Measurements from ENCODE around the gene RAVER1.

Gene RAVER1

DNA sequence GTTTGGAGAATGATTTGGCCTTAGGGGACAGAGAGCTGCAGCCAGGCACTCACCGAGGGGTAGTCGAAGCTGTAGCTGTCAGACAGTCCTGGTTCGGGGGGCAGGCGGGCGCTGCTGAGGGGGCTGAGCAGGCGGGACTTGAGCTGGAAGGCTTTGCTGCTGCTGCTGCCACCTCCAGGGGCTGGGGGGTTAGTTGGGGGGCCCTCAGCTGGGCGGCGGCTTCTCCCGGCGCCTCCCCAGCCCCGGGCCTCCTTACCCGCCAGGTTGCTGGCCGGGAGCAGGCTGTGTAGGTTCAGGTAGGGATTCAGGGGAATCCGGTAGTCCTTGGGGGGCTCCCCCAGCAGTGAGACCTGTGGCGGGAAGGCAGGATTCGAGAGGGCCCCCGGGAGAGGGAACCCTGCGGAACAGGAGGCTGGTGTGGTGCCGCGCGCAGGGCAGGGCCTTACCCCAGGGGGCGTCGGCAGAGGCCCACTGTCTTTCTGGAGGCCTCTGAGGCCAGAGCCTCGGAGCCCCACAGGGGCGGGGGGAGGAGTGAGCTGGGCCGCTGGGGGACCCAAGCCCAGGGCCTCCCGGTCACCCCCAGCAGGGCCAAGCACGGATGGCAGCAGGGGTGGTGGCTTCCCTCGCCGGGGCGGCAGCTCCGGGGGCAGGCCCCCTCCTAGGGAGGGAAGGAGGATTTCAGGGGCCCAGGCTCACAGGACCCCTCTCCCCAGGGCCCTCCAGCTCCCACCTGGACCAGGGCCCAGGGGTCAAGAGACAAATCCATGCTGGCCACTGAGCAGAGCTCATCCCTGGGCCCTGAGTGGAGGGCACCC lies 12.5 kb downstream of the RAVER1 start (continued):
- TF ChIP-seq, protein P1, sequence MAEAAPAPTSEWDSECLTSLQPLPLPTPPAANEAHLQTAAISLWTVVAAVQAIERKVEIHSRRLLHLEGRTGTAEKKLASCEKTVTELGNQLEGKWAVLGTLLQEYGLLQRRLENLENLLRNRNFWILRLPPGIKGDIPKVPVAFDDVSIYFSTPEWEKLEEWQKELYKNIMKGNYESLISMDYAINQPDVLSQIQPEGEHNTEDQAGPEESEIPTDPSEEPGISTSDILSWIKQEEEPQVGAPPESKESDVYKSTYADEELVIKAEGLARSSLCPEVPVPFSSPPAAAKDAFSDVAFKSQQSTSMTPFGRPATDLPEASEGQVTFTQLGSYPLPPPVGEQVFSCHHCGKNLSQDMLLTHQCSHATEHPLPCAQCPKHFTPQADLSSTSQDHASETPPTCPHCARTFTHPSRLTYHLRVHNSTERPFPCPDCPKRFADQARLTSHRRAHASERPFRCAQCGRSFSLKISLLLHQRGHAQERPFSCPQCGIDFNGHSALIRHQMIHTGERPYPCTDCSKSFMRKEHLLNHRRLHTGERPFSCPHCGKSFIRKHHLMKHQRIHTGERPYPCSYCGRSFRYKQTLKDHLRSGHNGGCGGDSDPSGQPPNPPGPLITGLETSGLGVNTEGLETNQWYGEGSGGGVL (tag by site-specific recombination; IDR thresholded peaks at IDR 0.05), result no peak

DNA sequence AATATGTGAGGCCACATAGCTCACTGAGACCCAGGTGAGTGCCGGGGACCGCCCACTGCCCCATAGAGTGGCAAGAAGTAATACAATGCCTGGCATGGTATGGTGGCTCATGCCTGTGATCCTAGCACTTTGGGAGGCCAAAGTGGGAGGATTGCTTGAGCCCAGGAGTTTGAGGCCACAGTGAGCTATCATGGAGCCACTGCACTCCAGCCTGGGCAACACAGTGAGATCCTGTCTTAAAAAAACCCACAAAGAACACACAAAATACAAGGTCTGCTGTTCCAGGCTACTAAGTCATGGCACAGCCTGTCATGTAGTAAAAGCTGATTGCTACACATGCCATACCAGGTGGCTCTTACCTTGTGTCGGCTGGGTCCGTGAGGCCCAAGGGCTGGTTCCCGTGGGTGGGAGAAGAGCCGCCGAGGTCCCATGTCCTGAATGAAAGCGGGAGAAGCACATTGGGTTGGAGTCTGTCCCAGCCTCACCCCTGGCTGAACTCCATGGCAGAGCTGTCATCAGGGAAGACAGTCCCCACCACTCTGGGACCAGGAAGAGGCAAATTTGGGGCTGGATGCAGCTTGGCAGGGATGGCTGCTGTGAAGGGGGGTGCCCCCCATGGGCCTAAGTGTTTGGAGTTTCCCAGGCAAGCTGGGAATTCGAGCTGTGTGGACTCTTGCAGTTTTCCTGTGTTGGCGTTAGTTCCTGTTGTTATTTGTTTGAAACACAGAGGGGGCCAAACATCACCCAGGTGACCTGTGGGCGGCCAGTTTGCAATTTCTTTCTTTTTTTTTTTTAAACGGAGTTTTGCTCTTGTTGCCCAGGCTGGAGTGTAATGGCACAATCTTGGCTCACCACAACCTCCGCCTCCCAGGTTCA lies 14.3 kb downstream of the RAVER1 start:
- H3K36me3 ChIP-seq (ENCODE audit: control insufficient read depth in 2 of 2, insufficient read depth in 1 of 2, low read length in 2 of 2), result peaks cover 18 to 78% of the 10 kb centered on the region in 2 experiments; a peak in 2 of 3 replicates
- TF ChIP-seq, protein P2, sequence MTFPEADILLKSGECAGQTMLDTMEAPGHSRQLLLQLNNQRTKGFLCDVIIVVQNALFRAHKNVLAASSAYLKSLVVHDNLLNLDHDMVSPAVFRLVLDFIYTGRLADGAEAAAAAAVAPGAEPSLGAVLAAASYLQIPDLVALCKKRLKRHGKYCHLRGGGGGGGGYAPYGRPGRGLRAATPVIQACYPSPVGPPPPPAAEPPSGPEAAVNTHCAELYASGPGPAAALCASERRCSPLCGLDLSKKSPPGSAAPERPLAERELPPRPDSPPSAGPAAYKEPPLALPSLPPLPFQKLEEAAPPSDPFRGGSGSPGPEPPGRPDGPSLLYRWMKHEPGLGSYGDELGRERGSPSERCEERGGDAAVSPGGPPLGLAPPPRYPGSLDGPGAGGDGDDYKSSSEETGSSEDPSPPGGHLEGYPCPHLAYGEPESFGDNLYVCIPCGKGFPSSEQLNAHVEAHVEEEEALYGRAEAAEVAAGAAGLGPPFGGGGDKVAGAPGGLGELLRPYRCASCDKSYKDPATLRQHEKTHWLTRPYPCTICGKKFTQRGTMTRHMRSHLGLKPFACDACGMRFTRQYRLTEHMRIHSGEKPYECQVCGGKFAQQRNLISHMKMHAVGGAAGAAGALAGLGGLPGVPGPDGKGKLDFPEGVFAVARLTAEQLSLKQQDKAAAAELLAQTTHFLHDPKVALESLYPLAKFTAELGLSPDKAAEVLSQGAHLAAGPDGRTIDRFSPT (tag by site-specific recombination; IDR thresholded peaks at IDR 0.05), result 0 out of 2 replicates have a peak, but pooled peaks have one; percentile 43
- TF ChIP-seq, protein P3, sequence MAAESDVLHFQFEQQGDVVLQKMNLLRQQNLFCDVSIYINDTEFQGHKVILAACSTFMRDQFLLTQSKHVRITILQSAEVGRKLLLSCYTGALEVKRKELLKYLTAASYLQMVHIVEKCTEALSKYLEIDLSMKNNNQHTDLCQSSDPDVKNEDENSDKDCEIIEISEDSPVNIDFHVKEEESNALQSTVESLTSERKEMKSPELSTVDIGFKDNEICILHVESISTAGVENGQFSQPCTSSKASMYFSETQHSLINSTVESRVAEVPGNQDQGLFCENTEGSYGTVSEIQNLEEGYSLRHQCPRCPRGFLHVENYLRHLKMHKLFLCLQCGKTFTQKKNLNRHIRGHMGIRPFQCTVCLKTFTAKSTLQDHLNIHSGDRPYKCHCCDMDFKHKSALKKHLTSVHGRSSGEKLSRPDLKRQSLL (tag by site-specific recombination; IDR thresholded peaks at IDR 0.05), result peak; percentile 52; the same call in 1 of the 2 replicates
- TF ChIP-seq GLIS2 (tag by site-specific recombination; IDR thresholded peaks at IDR 0.05) (peak; percentile 40; the same call in 1 of the 2 replicates), ZNF600 (tag by site-specific recombination; IDR thresholded peaks at IDR 0.05) (peak; percentile 96), ZNF768 (tag by site-specific recombination; IDR thresholded peaks at IDR 0.05) (no peak), KLF9 (tag by site-specific recombination; IDR thresholded peaks at IDR 0.05; ENCODE audit: low read depth) (no peak), SP2 (tag by site-specific recombination; IDR thresholded peaks at IDR 0.05) (no peak), ZBTB8A (tag by site-specific recombination; IDR thresholded peaks at IDR 0.05) (no peak), ZNF623 (tag by site-specific recombination; IDR thresholded peaks at IDR 0.05) (no peak), ZNF549 (tag by site-specific recombination; IDR thresholded peaks at IDR 0.05) (no peak), ZNF121 (tag by site-specific recombination; IDR thresholded peaks at IDR 0.05) (peak; percentile 86), ZIC2 (tag by site-specific recombination; IDR thresholded peaks at IDR 0.05) (no peak), GFI1B (tag by site-specific recombination; IDR thresholded peaks at IDR 0.05) (no peak), GLIS1 (tag by site-specific recombination; IDR thresholded peaks at IDR 0.05) (0 out of 2 replicates have a peak, but pooled peaks have one; percentile 12), SCRT2 (tag by site-specific recombination; IDR thresholded peaks at IDR 0.05) (no peak), SCRT1 (tag by site-specific recombination; IDR thresholded peaks at IDR 0.05; ENCODE audit: borderline replicate concordance) (no peak)
- TF ChIP-seq, protein P4, sequence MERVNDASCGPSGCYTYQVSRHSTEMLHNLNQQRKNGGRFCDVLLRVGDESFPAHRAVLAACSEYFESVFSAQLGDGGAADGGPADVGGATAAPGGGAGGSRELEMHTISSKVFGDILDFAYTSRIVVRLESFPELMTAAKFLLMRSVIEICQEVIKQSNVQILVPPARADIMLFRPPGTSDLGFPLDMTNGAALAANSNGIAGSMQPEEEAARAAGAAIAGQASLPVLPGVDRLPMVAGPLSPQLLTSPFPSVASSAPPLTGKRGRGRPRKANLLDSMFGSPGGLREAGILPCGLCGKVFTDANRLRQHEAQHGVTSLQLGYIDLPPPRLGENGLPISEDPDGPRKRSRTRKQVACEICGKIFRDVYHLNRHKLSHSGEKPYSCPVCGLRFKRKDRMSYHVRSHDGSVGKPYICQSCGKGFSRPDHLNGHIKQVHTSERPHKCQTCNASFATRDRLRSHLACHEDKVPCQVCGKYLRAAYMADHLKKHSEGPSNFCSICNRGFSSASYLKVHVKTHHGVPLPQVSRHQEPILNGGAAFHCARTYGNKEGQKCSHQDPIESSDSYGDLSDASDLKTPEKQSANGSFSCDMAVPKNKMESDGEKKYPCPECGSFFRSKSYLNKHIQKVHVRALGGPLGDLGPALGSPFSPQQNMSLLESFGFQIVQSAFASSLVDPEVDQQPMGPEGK (tag by site-specific recombination; IDR thresholded peaks at IDR 0.05), result 0 out of 2 replicates have a peak, but pooled peaks have one; percentile 24
- TF ChIP-seq, protein P5, sequence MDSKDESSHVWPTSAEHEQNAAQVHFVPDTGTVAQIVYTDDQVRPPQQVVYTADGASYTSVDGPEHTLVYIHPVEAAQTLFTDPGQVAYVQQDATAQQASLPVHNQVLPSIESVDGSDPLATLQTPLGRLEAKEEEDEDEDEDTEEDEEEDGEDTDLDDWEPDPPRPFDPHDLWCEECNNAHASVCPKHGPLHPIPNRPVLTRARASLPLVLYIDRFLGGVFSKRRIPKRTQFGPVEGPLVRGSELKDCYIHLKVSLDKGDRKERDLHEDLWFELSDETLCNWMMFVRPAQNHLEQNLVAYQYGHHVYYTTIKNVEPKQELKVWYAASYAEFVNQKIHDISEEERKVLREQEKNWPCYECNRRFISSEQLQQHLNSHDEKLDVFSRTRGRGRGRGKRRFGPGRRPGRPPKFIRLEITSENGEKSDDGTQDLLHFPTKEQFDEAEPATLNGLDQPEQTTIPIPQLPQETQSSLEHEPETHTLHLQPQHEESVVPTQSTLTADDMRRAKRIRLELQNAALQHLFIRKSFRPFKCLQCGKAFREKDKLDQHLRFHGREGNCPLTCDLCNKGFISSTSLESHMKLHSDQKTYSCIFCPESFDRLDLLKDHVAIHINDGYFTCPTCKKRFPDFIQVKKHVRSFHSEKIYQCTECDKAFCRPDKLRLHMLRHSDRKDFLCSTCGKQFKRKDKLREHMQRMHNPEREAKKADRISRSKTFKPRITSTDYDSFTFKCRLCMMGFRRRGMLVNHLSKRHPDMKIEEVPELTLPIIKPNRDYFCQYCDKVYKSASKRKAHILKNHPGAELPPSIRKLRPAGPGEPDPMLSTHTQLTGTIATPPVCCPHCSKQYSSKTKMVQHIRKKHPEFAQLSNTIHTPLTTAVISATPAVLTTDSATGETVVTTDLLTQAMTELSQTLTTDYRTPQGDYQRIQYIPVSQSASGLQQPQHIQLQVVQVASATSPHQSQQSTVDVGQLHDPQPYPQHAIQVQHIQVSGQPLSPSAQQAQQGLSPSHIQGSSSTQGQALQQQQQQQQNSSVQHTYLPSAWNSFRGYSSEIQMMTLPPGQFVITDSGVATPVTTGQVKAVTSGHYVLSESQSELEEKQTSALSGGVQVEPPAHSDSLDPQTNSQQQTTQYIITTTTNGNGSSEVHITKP (tag by site-specific recombination; IDR thresholded peaks at IDR 0.05), result peak; percentile 37; the same call in 1 of the 2 replicates

More for the DNA sequence above, 14.3 kb downstream of the RAVER1 start:
- Histone ChIP-seq H3K9me3 (ENCODE audit: control insufficient read depth, insufficient read depth, low read depth, low read length) (no peaks in the 10 kb centered on the region), H3K27ac (ENCODE audit: extremely low read depth, low read depth, low read length) (no peak overlapping the region), H3K4me1 (ENCODE audit: control insufficient read depth, insufficient read depth, low read length) (peaks cover 3% of the 10 kb centered on the region), H3K4me3 (ENCODE audit: low read depth, low read length) (no peak overlapping the region)
- ChIA-PET POLR2A (interaction anchor here (0.6 to 1.5 kb wide), 6 partner anchors 11 to 61 kb away, joined by 3 to 4 read pairs (median 4); partner anchors contain the start of genes ICAM5 and TYK2), CTCF (interaction anchor here (0.6 to 0.9 kb wide), 2 partner anchors 30 to 60 kb away, joined by 3 read pairs; no protein-coding TSS in a partner anchor)

Measured in HEK293 (cell line).